PC-9 (cell line): ENCODE data around the gene TTL. TPM values are rescaled to one million over a fixed set of nuclear protein-coding genes. Genes with fewer than 3 reads are reported as not detected.

Experiments used
- BruUV-seq: library from RNA; stranded (reverse); fragments of 400-500 nt; replicated peaks from 2 replicates; lab custom pipeline; 2021; lab: Mats Ljungman, UMichigan
- CTCF ChIA-PET: fragments of 300-600 bp; sonication (Branson Sonifier 250); formaldehyde crosslinking; loops from one replicate; lab custom pipeline; 2022; ENCODE audit warnings: antibody characterized with exemption; lab: Charles Lee
- POLR2A ChIA-PET: fragments of 300-600 bp; sonication (Branson Sonifier 250); formaldehyde crosslinking; loops from one replicate; lab custom pipeline; 2022; ENCODE audit warnings: antibody characterized with exemption; ENCODE audit not compliant: unreplicated experiment; lab: Charles Lee
- DNase-seq, 2 experiments: peaks; one replicate each; pipeline versions ENCODE4 v3.0.0 to v3.0.0-alpha.2; 2015 to 2022; ENCODE audit warnings: mixed read lengths in 1 of 2
- H2AFZ ChIP-seq: fragments of 200-600 bp; sonication (generic); 2 replicates; pipeline ENCODE4 v1.8.1; 2017; ENCODE audit warnings: antibody characterized with exemption
- H3F3A ChIP-seq: fragments of 200-600 bp; sonication (generic); 2 replicates; pipeline ENCODE4 v1.8.1; 2017; ENCODE audit warnings: antibody characterized with exemption, mild to moderate bottlenecking, low read depth; ENCODE audit not compliant: insufficient read depth
- H3K27ac ChIP-seq: fragments of 200-600 bp; sonication (generic); 2 replicates; pipeline ENCODE4 v1.6.1; 2016; ENCODE audit warnings: mixed run types
- H3K27me3 ChIP-seq: fragments of 200-600 bp; sonication (generic); 2 replicates; pipeline ENCODE4 v1.6.1; 2016; ENCODE audit warnings: low read depth, mixed run types; ENCODE audit not compliant: insufficient read depth
- H3K36me3 ChIP-seq: fragments of 200-600 bp; sonication (generic); 2 replicates; pipeline ENCODE4 v1.6.1; 2016; ENCODE audit warnings: low read depth, mixed run types
- H3K4me1 ChIP-seq: fragments of 200-600 bp; sonication (generic); replicated peaks from 2 replicates; pipeline ENCODE4 v1.6.1; 2016; ENCODE audit warnings: mixed run types; ENCODE audit not compliant: insufficient read depth
- H3K4me2 ChIP-seq: fragments of 200-600 bp; sonication (generic); 2 replicates; pipeline ENCODE4 v1.6.1; 2017; ENCODE audit warnings: mixed run types
- H3K4me3 ChIP-seq: fragments of 200-600 bp; sonication (generic); 2 replicates; pipeline ENCODE4 v1.6.1; 2016; ENCODE audit warnings: mixed run types
- H3K79me2 ChIP-seq: fragments of 200-600 bp; sonication (generic); 2 replicates; pipeline ENCODE4 v1.6.1; 2017; ENCODE audit warnings: low read depth, mixed run types
- H3K9me2 ChIP-seq: fragments of 200-600 bp; sonication (generic); 2 replicates; pipeline ENCODE4 v1.8.1; 2017; ENCODE audit warnings: mild to moderate bottlenecking; ENCODE audit not compliant: insufficient read depth
- H3K9me3 ChIP-seq: fragments of 200-600 bp; sonication (generic); 2 replicates; pipeline ENCODE4 v1.8.1; 2016; ENCODE audit warnings: low read depth; ENCODE audit not compliant: insufficient read depth
- H4K20me1 ChIP-seq: fragments of 200-600 bp; sonication (generic); 2 replicates; pipeline ENCODE4 v1.8.1; 2017; ENCODE audit not compliant: insufficient read depth
- EZH2 ChIP-seq: fragments of 200-600 bp; sonication (generic); IDR thresholded peaks from 2 replicates; pipeline ENCODE4 v1.8.0; 2017; ENCODE audit warnings: antibody characterized with exemption, low read depth
- intact Hi-C: fragments of 100-400 bp; cut with micrococcal nuclease; formaldehyde crosslinking; loops from one replicate; pipeline ENCODE4 v1.10.0; 2022; ENCODE audit not compliant: unreplicated experiment
- total RNA-seq: library from RNA; stranded (reverse); gene quantifications from 2 replicates; pipeline ENCODE4 v1.2.3, GENCODE V29; 2021
- TF ChIP-seq, protein P1 (sequence below): fragments of 200-600 bp; sonication (generic); conservative IDR thresholded peaks from 2 replicates; pipeline ENCODE4 v1.6.1; 2017; ENCODE audit warnings: mixed run types, antibody characterized with exemption, mild to moderate bottlenecking, moderate library complexity

Gene TTL
- total RNA-seq, 1 experiment from 2014 or later, result 25.4 TPM

DNA sequence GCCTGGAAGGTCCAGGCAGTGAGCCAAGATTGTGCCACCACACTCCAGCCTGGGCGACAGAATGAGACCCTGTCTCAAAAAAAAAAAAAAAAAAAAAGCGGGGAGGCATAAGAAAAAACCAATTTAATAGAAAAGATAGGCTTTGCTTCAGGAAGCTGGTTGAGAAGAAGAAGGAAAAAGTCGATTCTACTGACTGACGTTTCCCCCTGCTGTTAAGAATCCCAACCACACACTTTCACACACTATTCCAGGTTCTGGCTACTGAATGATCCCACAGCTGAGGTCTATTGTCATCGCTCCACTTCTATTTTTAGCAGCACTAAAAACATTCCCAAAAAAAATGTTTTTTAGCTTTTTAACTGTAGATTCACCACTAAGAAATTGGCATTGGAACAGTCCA is 95.8 kb downstream of the TTL start:
- TF ChIP-seq, protein P1, sequence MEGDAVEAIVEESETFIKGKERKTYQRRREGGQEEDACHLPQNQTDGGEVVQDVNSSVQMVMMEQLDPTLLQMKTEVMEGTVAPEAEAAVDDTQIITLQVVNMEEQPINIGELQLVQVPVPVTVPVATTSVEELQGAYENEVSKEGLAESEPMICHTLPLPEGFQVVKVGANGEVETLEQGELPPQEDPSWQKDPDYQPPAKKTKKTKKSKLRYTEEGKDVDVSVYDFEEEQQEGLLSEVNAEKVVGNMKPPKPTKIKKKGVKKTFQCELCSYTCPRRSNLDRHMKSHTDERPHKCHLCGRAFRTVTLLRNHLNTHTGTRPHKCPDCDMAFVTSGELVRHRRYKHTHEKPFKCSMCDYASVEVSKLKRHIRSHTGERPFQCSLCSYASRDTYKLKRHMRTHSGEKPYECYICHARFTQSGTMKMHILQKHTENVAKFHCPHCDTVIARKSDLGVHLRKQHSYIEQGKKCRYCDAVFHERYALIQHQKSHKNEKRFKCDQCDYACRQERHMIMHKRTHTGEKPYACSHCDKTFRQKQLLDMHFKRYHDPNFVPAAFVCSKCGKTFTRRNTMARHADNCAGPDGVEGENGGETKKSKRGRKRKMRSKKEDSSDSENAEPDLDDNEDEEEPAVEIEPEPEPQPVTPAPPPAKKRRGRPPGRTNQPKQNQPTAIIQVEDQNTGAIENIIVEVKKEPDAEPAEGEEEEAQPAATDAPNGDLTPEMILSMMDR, result no peak
- TF ChIP-seq EZH2, result no peak
- H2AFZ ChIP-seq, result no peak overlapping the region
- H3K4me3 ChIP-seq, result no peak overlapping the region
- no TSS peak for BruUV-seq
- DNase-seq, result no peak
- no peak overlapping the region for H3K27ac ChIP-seq
- peaks cover 4% of the 10 kb centered on the region for H3K4me1 ChIP-seq
- no peak overlapping the region for H3K4me2 ChIP-seq
- POLR2A ChIA-PET, result no interaction called here
- CTCF ChIA-PET, result no interaction called here
- H3K36me3 ChIP-seq, result peaks cover 19% of the 10 kb centered on the region; the same call in 1 of the 2 replicates
- H3K9me2 ChIP-seq, result no peaks in the 10 kb centered on the region
- H4K20me1 ChIP-seq, result no peaks in the 10 kb centered on the region
- peaks cover 3% of the 10 kb centered on the region; the same call in 1 of the 2 replicates for H3K79me2 ChIP-seq
- intact Hi-C loops, result no loop called here
- peaks cover 42% of the 10 kb centered on the region for H3F3A ChIP-seq
- H3K27me3 ChIP-seq, result no peaks in the 10 kb centered on the region
- H3K9me3 ChIP-seq, result no peaks in the 10 kb centered on the region

DNA sequence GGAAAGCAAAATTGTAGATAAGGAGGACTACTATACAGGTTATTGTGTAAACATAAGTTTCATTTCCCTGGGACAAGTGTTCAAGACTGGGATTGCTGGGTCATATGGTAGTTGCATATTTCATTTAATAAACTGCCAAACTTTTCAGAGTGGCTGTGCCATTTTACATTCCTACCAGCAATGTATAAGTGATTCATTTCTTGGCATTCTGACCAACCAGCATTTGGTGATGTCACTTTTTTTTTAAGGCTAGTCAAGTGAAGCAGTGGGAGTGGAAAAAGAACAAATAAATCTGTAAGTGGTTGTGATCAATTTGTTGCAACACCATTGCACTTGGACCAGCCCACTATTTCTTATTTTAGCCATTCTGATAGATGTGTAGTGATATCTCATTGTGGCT is 97.3 kb downstream of the TTL start:
- intact Hi-C loops, result no loop called here
- TF ChIP-seq EZH2, result no peak
- TF ChIP-seq, protein P1, result no peak

DNA sequence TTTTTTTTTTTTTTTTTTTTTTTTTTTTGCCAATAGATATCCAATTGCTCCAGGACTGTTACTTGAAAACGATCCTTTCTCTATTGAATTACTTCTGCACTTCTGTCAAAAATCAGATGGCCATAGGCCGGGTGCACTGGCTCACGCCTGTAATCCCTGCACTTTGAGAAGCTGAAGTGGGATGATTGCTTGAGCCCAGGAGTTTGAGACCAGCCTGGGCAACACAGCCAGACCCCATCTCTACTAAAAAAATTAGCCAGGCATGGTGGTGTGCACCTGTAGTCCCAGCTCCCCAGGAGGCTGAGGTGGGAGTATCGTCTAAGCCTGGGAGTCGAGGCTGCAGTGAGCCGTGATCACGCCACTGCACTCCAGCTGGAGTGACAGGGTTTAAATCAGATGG is 98.1 kb downstream of the TTL start:
- TF ChIP-seq EZH2, result no peak
- TF ChIP-seq, protein P1, result no peak
- no TSS peak for BruUV-seq
- peaks cover 18% of the 10 kb centered on the region; the same call in 1 of the 2 replicates for H3K79me2 ChIP-seq
- H3K27ac ChIP-seq, result no peak overlapping the region
- H3K4me2 ChIP-seq, result no peak overlapping the region
- no peaks in the 10 kb centered on the region for H3K27me3 ChIP-seq
- no peaks in the 10 kb centered on the region for H3K9me2 ChIP-seq
- intact Hi-C loops, result loop anchor here (5.0 kb wide), 1 partner anchor 693 kb away; no protein-coding TSS in a partner anchor
- H3K4me1 ChIP-seq, result peaks cover 16% of the 10 kb centered on the region
- peaks cover 60% of the 10 kb centered on the region for H3F3A ChIP-seq
- no peak for DNase-seq
- POLR2A ChIA-PET, result no interaction called here
- H2AFZ ChIP-seq, result no peak overlapping the region
- H3K4me3 ChIP-seq, result no peak overlapping the region
- H3K9me3 ChIP-seq, result no peaks in the 10 kb centered on the region
- CTCF ChIA-PET, result no interaction called here
- no peaks in the 10 kb centered on the region for H4K20me1 ChIP-seq
- H3K36me3 ChIP-seq, result peaks cover 12% of the 10 kb centered on the region; the same call in 1 of the 2 replicates

More for the DNA sequence above, 97.3 kb downstream of the TTL start:
- ChIA-PET POLR2A (no interaction called here), CTCF (no interaction called here)
- peaks cover 15% of the 10 kb centered on the region; the same call in 1 of the 2 replicates for H3K79me2 ChIP-seq
- H2AFZ ChIP-seq, result no peak overlapping the region
- no peaks in the 10 kb centered on the region for H3K27me3 ChIP-seq
- no TSS peak for BruUV-seq
- H3K4me3 ChIP-seq, result no peak overlapping the region
- H3K9me2 ChIP-seq, result no peaks in the 10 kb centered on the region
- no peaks in the 10 kb centered on the region for H4K20me1 ChIP-seq
- peak in 1 of 2 experiments; percentile 77 for DNase-seq
- H3K9me3 ChIP-seq, result no peaks in the 10 kb centered on the region
- H3F3A ChIP-seq, result peaks cover 57% of the 10 kb centered on the region
- peaks cover 12% of the 10 kb centered on the region; the same call in 1 of the 2 replicates for H3K36me3 ChIP-seq
- H3K4me1 ChIP-seq, result peaks cover 13% of the 10 kb centered on the region
- H3K27ac ChIP-seq, result 0 out of 2 replicates have a peak overlapping the region, but pooled peaks have one; percentile 13
- no peak overlapping the region for H3K4me2 ChIP-seq
